Upper lobe of left lung (tissue), 6 donors: Measurements from ENCODE around the gene SLC9B1. TPM values are rescaled to one million over a fixed set of nuclear protein-coding genes. Genes with fewer than 3 reads are reported as not detected.
"Not testable (repeated sequence)": the region's sequence is repeated elsewhere in the genome, so short reads cannot be mapped to it uniquely, and the experiment has no call there.

Source experiments
- ATAC-seq, 2 donors: fragments of 200-7000 bp; cut with Tn5 transposase; one replicate each; pipeline ENCODE4 v1.9.1; 2022; ENCODE audit warnings: mild to moderate bottlenecking in 2 of 2, moderate library complexity in 2 of 2; ENCODE audit not compliant: low FRiP score in 2 of 2
- DNase-seq, 2 donors: peaks; one replicate each; pipeline ENCODE4 v3.0.0-alpha.2; 2019 to 2020
- H3K27ac ChIP-seq, 4 donors: fragments of 200-600 bp; sonication (generic); one replicate each; pipeline ENCODE4 v1.5.1; 2016 to 2019
- H3K27me3 ChIP-seq, 4 donors: fragments of 200-600 bp; sonication (generic); one replicate each; pipeline ENCODE4 v1.5.1; 2017 to 2019
- H3K36me3 ChIP-seq, 4 donors: fragments of 200-600 bp; sonication (generic); one replicate each; pipeline ENCODE4 v1.5.1; 2016 to 2019
- H3K4me1 ChIP-seq, 4 donors: fragments of 200-600 bp; sonication (generic); one replicate each; pipeline ENCODE4 v1.5.1; 2018 to 2019
- H3K4me3 ChIP-seq, 4 donors: fragments of 200-600 bp; sonication (generic); one replicate each; pipeline ENCODE4 v1.5.1; 2017 to 2019; ENCODE audit warnings: mild to moderate bottlenecking in 2 of 4, moderate library complexity in 1 of 4
- H3K9me3 ChIP-seq, 4 donors: fragments of 200-600 bp; sonication (generic); one replicate each; pipeline ENCODE4 v1.5.1; 2018 to 2019
- EP300 ChIP-seq, 4 donors: sonication (generic); formaldehyde crosslinking; IDR thresholded peaks; one replicate each; pipeline ENCODE4 v1.5.1; 2017; ENCODE audit warnings: antibody characterized with exemption in 4 of 4, control low read depth in 2 of 4
- POLR2A ChIP-seq, 4 donors: fragments of 450-650 bp; IDR thresholded peaks; one replicate each; pipeline ENCODE4 v1.5.1; 2016 to 2017; ENCODE audit warnings: antibody characterized with exemption in 4 of 4, mild to moderate bottlenecking in 2 of 4
- POLR2AphosphoS5 ChIP-seq, 2 donors: sonication (generic); formaldehyde crosslinking; IDR thresholded peaks; one replicate each; pipeline ENCODE4 v1.5.1; 2017; ENCODE audit warnings: antibody characterized with exemption in 2 of 2
- WGBS, 2 donors: methylation state at CpG; one replicate each; pipeline ENCODE4 v1.1.5; 2017 to 2018; 5-methylcytosine and 5-hydroxymethylcytosine counted together
- total RNA-seq, 6 donors: library from RNA; depleted of rRNA in 4 of 6; stranded (reverse); fragments of >200 nt in 4 of 6; gene quantifications; one replicate each; pipeline versions ENCODE4 v1.1.0 to v1.2.1, GENCODE V29; 2016 to 2021
- TF ChIP-seq, protein P1 (sequence below), 6 experiments: fragments of 450-650 bp in 4 of 6; fragments of 200-600 bp in 2 of 6; sonication (generic) in 2 of 6; IDR thresholded peaks; one replicate each; pipeline ENCODE4 v1.5.1; 2016 to 2019; ENCODE audit warnings: antibody characterized with exemption in 6 of 6
- donor health status: DM: no; HTN: no; CAD: no; lungs with moderate emphysema.
- donor health status: DM: no; HTN: yes; CAD: no; lungs with severe emphysema.

Gene SLC9B1
- total RNA-seq, 6 donors from 2014 or later, result 0.44 to 1.4 (median 0.62) TPM; not detected in 2

DNA sequence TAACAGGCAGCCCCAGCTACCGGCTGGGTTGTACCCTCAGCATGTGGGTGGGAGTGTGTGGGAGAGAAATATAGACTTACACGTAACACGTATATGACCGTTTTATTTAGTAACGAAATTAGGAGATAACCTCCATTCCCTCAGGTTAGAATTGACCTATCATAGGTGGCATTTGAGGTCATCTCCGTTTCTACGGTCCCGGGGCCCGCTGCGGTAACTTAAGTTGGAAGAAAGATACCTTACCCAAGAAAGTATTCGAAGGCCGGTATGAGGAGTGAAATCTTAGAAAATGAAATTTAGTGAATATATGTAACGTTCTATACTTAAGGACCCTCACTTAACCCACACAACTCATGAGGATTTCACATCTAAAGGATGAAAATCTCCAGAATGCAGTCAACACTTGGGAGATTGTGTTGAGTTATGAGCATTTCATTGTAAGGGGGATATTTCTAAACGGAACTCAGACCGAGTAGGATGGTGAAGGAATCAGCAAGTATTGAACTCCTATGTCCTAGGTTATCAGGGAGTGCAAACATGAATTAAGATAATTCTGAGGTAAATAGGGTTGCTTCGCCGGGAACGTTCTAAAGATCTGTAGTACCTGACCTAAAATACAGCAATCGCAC is 149.8 kb downstream of the SLC9B1 start:
- Histone ChIP-seq H3K9me3 (no peaks in the 10 kb centered on the region), H3K27me3 (no peaks in the 10 kb centered on the region), H3K4me1 (peaks cover 14 to 24% (median 19%) of the 10 kb centered on the region in 4 donors), H3K36me3 (peaks cover 0 to 4% (median 0%) of the 10 kb centered on the region in 4 donors), H3K4me3 (peak overlapping the region; percentile 57 to 93 (median 72)), H3K27ac (peak overlapping the region; percentile 94 to 97 (median 95))
- 11 to 13% methylated on average over 19 of the region's 19 CpGs for WGBS, 2 donors
- no peak for TF ChIP-seq POLR2AphosphoS5 (IDR thresholded peaks at IDR 0.05)
- TF ChIP-seq EP300 (IDR thresholded peaks at IDR 0.05), result no peak
- no peak for TF ChIP-seq POLR2A (IDR thresholded peaks at IDR 0.05)
- TF ChIP-seq, protein P1, sequence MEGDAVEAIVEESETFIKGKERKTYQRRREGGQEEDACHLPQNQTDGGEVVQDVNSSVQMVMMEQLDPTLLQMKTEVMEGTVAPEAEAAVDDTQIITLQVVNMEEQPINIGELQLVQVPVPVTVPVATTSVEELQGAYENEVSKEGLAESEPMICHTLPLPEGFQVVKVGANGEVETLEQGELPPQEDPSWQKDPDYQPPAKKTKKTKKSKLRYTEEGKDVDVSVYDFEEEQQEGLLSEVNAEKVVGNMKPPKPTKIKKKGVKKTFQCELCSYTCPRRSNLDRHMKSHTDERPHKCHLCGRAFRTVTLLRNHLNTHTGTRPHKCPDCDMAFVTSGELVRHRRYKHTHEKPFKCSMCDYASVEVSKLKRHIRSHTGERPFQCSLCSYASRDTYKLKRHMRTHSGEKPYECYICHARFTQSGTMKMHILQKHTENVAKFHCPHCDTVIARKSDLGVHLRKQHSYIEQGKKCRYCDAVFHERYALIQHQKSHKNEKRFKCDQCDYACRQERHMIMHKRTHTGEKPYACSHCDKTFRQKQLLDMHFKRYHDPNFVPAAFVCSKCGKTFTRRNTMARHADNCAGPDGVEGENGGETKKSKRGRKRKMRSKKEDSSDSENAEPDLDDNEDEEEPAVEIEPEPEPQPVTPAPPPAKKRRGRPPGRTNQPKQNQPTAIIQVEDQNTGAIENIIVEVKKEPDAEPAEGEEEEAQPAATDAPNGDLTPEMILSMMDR (IDR thresholded peaks at IDR 0.05), result no peak
- ATAC-seq (no peak), DNase-seq (no peak)

DNA sequence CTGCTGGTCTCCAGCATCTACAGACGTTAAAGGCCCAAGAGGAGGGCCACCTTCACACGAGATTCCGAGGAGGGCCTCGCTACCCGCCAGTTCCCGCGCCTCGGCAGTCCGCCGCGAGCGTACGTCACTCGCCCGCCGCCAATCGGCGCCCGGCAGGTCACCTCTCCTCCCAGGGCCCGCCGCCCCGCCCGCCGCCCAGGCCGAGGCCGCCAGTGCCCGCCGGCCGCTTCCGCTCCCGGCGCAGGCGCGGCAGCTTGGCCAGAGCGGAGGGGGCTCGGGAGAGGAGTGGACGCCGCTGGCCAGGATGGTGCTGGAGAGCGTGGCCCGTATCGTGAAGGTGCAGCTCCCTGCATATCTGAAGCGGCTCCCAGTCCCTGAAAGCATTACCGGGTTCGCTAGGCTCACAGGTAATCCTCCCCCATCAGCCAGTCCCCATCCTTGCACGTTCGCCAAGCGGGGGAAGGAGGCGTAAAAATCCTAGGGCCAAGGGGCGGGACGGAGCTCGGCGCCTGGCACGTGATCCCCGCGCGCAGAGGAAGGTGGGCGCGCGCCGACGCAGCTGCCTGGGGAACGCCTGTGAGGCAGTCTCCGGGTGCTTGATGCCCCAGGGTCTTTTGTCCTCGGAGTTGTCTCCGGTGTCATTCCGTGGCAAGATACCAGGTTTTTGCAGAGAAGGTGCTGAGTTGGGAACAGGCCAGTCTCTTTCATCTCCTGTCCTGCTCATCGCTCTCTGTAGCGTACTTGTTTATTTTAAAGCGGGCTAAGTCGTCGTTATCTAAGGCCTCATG is 150.5 kb downstream of the SLC9B1 start, which contains the start of gene CISD2:
TSS of gene CISD2 (plus strand) at position 212 of the 788 bp plus-strand sequence. CDS start at position 305, 93 bp downstream.
- Histone ChIP-seq H3K4me1 (peaks cover 14 to 24% (median 19%) of the 10 kb centered on the region in 4 donors), H3K36me3 (no peaks in the 10 kb centered on the region), H3K27me3 (no peaks in the 10 kb centered on the region), H3K27ac (peak within 1 kb of the TSS; percentile 94 to 97 (median 95)), H3K9me3 (no peaks in the 10 kb centered on the region), H3K4me3 (peak within 1 kb of the TSS; percentile 59 to 93 (median 72))
- ATAC-seq, result peak; percentile 97 to 99
- peak in 3 of 4 donors; percentile 75 to 92 (median 85) for TF ChIP-seq POLR2A (IDR thresholded peaks at IDR 0.05)
- TF ChIP-seq, protein P1 (IDR thresholded peaks at IDR 0.05), result peak in 4 of 6 experiments; percentile 33 to 60 (median 46)
- peak in 1 of 4 donors; percentile 7 for TF ChIP-seq EP300 (IDR thresholded peaks at IDR 0.05)
- TF ChIP-seq POLR2AphosphoS5 (IDR thresholded peaks at IDR 0.05), result peak; percentile 87 to 94
- peak; percentile 95 to 99 for DNase-seq
- WGBS, 2 donors, result 0 to 1% methylated on average over 24 to 57 of the region's 71 CpGs

DNA sequence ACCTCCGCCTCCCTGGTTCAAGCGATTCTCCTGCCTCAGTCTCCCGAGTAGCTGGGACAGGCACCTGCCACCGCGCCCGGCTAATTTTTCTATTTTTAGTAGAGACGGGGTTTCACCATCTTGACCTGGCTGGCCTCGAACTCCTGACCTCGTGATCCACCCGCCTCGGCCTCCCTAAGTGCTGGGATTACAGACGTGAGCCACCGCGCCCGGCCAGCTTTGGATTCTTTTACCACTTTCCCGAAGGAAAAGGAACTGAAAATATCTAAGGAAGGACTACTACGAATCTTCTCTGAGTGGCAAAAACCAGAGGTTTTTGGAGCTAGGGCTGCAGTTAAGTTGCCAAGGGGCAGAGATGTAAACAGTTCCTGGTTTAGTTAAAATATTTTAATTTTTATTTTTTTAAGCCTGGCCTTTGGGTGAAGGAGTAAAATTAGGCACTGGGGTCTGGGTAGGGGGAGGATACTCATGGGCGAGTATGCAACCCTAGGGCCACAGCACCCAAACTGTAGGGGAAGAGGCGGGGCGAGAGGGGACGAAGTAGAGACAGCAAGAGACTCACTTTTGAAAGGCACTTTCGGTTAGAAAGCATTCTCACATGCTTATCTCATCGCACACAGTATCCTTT is 151.2 kb downstream of the SLC9B1 start:
- H3K27ac ChIP-seq, result peak overlapping the region; percentile 94 to 97 (median 95)
- H3K9me3 ChIP-seq, result no peaks in the 10 kb centered on the region
- peak overlapping the region; percentile 59 to 93 (median 72) for H3K4me3 ChIP-seq
- no peaks in the 10 kb centered on the region for H3K27me3 ChIP-seq
- DNase-seq (peak in 1 of 2 donors; percentile 38), ATAC-seq (peak; percentile 69 to 77)
- TF ChIP-seq POLR2AphosphoS5 (IDR thresholded peaks at IDR 0.05), result no peak
- TF ChIP-seq POLR2A (IDR thresholded peaks at IDR 0.05), result no peak
- TF ChIP-seq, protein P1 (IDR thresholded peaks at IDR 0.05), result no peak
- TF ChIP-seq EP300 (IDR thresholded peaks at IDR 0.05), result no peak
- H3K36me3 ChIP-seq, result no peaks in the 10 kb centered on the region
- H3K4me1 ChIP-seq, result peaks cover 14 to 24% (median 19%) of the 10 kb centered on the region in 4 donors
- 13 to 16% methylated on average over 18 to 23 of the region's 23 CpGs for WGBS, 2 donors

DNA sequence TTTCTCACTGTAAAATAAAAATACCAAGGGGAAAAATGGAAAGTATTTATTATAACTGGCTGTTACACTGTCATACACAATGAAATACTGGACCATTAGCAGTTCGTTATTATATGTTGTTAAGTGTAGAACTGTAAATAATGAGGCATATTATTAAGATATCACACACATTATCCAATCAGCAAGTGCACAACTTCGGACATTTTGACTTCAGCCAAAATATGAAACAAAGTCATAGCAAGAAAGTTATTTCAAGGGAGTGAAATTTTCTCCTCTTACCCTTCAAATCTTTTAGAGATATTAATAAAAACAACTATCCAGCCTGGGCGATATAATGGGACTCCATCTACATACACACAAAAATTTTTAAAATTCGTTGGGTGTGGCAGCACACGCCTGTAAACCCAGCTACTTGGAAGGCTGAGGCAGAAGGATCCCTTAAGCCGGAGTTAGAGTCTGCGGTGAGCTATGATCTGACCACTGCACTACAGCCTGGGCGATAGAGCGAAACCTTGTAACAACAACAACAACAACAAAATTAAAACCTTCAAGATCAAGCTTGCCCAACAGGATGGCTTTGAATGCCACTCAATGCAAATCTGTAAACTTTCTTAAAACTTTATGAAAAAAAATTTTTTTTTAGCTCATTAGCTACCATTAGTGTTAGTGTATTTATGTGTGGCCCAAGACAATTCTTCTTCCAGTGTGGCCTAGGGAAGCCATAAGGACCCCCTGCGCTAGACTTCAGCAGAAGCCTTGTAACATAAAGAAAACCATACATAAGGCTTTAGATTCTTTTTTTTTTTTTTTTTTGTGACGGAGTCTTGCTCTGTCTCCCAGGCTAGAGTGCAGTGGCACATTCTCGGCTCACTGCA is 152.0 kb downstream of the SLC9B1 start:
- Histone ChIP-seq H3K36me3 (no peaks in the 10 kb centered on the region), H3K4me3 (peak overlapping the region in 3 of 4 donors; percentile 59 to 93 (median 85)), H3K9me3 (no peaks in the 10 kb centered on the region), H3K27ac (peak overlapping the region; percentile 94 to 97 (median 95)), H3K27me3 (no peaks in the 10 kb centered on the region), H3K4me1 (peaks cover 14 to 24% (median 19%) of the 10 kb centered on the region in 4 donors)
- DNase-seq, result no peak
- no peak for ATAC-seq
- TF ChIP-seq, protein P1 (IDR thresholded peaks at IDR 0.05), result no peak
- WGBS, 2 donors, result 78 to 82% methylated on average over 12 of the region's 12 CpGs

DNA sequence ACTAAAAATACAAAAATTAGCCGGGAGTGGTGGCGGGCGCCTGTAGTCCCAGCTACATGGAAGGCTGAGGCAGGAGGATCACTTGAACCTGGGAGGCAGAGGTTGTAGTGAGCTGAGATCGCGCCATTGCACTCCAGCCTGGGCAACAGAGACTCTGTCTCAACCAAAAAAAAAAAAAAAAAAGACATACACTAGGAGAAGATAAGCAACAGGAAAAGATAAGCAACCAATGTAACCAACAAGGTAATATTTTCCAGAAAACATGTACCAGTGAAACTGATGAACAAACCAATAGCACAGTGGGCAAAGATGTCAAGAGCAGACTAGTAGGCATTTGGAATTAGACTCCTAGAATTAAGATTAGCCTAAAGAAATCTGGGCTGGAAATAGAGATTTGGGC is 154.2 kb downstream of the SLC9B1 start:
- H3K27me3 ChIP-seq, H3K9me3 ChIP-seq, H3K27ac ChIP-seq, DNase-seq, H3K36me3 ChIP-seq, ATAC-seq, H3K4me3 ChIP-seq: not testable (repeated sequence)
- peaks cover 11 to 18% (median 15%) of the 10 kb centered on the region in 4 donors for H3K4me1 ChIP-seq
- WGBS, 2 donors, result 99 to 100% methylated on average over 5 of the region's 5 CpGs
